Spinal cord (tissue), 10 donors: ENCODE measurements around the gene MRPS18A. TPM values are rescaled to one million over a fixed set of nuclear protein-coding genes. Genes with fewer than 3 reads are reported as not detected.

Source experiments
- DNase-seq, 6 donors: peaks; one replicate each; pipeline versions ENCODE4 v3.0.0 to v3.0.0-alpha.2; 2013 to 2015; ENCODE audit warnings: low spot score in 6 of 6, low read depth in 4 of 6
- H3K27ac ChIP-seq: one replicate; pipeline ENCODE4 v1.5.1; 2013; ENCODE audit warnings: low read depth, low read length, control low read depth
- H3K27me3 ChIP-seq: one replicate; pipeline ENCODE4 v1.6.1; 2013; ENCODE audit warnings: low read length; ENCODE audit not compliant: control insufficient read depth, insufficient read depth
- H3K36me3 ChIP-seq: one replicate; pipeline ENCODE4 v1.6.1; 2013; ENCODE audit warnings: low read length; ENCODE audit not compliant: control insufficient read depth, insufficient read depth
- H3K4me1 ChIP-seq: one replicate; pipeline ENCODE4 v1.6.1; 2013; ENCODE audit warnings: low read length; ENCODE audit not compliant: control insufficient read depth, insufficient read depth
- H3K4me3 ChIP-seq: one replicate; pipeline ENCODE4 v1.5.1; 2013; ENCODE audit warnings: low read depth, low read length, control low read depth
- H3K9me3 ChIP-seq: one replicate; pipeline ENCODE4 v1.6.1; 2013; ENCODE audit warnings: low read length; ENCODE audit not compliant: control insufficient read depth, insufficient read depth
- WGBS: methylation state at CpG from one replicate; pipeline ENCODE4 v1.1.5; 2013; ENCODE audit warnings: missing lambda C conversion rate; ENCODE audit not compliant: insufficient coverage; 5-methylcytosine and 5-hydroxymethylcytosine counted together
- polyA plus RNA-seq, 2 donors: library from polyadenylated mRNA; unstranded; fragments of 120-200 nt; gene quantifications; one replicate each; pipeline ENCODE4 v1.2.1, GENCODE V29; 2013; ENCODE audit not compliant: insufficient read length in 2 of 2
- total RNA-seq, 2 donors: library from RNA; depleted of rRNA in 1 of 2; stranded (reverse); fragments of 120-200 nt in 1 of 2; fragments of >200 nt in 1 of 2; gene quantifications; one replicate each; pipeline versions ENCODE4 v1.2.3 to v1.2.4, GENCODE V29; 2013 to 2014
- donor health status: healthy.

Gene MRPS18A
- total and polyA plus RNA-seq, 4 donors = 24.1 to 56.6 (median 32.6) TPM

DNA sequence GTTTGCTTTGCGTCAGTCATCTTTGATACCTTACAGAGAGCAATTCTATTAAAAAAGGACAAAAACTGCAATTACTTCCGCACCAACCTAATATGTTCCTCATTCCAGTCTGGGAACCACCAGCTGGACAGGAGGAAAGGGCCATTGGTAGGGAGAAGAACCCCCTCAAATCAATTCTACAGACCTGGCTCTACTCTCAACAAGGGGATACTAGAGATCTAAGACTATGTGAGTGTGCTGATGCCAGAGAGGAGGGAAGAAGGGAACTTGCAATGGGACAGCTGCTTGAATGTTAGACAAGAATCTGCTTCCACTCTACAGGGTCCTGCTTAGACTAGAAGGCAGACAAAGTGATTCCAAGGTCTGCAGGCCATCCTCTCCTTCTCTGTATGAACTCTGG, 13.3 kb downstream of the MRPS18A start:
- Histone ChIP-seq H3K4me3 (no peak overlapping the region), H3K36me3 (peaks cover 86% of the 10 kb centered on the region), H3K27ac (no peak overlapping the region), H3K4me1 (peaks cover 37% of the 10 kb centered on the region), H3K27me3 (no peaks in the 10 kb centered on the region), H3K9me3 (no peaks in the 10 kb centered on the region)
- WGBS = no CpG with 5 or more reads among the region's 2 CpGs
- no peak for DNase-seq

DNA sequence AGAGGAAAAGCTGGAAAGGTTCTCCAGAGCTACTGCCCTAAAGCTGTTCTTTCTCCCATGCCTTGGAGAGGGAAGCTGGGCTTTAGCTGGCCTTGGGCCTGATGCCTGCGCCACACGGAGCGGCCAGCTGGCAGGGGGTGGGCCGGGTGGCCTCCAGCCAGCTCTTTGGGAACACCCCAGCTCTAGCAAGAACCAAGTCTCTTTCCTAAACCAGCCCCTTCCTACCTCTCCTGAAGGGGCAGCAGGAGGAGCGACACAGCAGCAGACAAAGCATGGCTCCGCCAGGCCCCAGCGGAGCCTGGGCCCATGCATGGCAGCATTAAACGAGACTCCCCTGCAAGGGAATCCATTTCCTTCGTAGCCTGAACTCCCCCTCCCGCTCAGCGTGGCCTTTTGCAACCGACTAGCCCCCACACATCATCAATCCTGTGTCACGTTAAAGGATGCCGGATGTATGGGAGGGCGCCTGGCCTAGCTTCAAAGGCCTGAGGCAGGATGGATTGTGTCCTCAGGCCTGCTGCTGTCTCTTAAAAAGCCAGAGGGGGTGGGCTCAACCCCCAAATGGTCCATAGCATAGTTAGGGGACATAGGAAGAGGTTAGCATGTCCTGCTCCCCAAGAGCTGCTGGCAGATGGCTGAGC, 14.0 kb downstream of the MRPS18A start:
- peak in 2 of 6 donors; percentile 57 to 85 for DNase-seq
- peaks cover 89% of the 10 kb centered on the region for H3K36me3 ChIP-seq
- no peaks in the 10 kb centered on the region for H3K27me3 ChIP-seq
- WGBS = 47% methylated on average over 9 of the region's 15 CpGs
- H3K27ac ChIP-seq = peak overlapping the region; percentile 40
- H3K9me3 ChIP-seq = no peaks in the 10 kb centered on the region
- no peak overlapping the region for H3K4me3 ChIP-seq
- peaks cover 44% of the 10 kb centered on the region for H3K4me1 ChIP-seq

DNA sequence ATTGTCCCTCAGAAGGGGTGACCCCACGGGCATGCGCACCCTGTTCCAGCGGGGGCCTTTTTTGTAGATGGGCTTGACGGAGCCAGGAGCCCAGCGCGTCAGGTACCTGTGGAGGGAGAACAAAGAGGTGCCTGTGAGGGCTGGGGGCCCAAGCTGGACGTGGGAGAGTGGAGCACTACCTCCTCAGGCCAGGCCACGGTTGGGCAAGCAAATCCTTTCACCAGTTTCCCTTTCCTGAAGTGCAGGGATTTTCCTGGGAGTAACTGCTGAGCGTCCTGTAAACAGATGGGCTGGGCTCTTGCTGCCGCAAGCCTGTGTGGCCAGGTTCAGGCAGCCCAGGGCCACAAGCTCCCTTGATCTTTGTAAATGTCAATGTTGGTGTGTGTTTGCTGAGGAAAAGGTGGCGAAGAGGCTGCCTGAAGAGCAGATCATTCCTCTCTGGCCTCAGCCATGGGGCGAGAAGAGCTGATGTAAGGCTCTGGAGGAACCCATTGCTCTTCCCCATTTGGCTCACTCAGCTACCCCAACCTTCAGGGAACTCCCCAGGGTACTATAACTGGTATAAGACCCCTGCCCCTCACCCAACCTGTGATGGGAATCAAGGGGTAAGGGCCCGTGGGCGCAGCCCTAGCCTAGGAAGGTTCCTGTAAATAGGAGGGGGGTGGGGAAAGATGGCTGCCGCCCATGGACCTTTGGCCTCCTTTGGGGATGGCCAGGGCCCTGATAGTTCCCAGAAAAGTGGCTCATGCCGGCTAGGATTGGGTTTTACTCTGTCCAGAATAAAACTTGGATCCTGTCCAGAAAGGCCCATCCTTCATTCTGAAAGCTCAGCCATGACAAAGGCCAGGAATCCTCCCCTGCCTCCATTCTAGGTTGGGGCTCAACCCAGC, 15.5 kb downstream of the MRPS18A start:
- Histone ChIP-seq H3K4me1 (peaks cover 60% of the 10 kb centered on the region), H3K27ac (peak overlapping the region; percentile 7), H3K36me3 (peaks cover 77% of the 10 kb centered on the region), H3K4me3 (no peak overlapping the region), H3K27me3 (no peaks in the 10 kb centered on the region), H3K9me3 (no peaks in the 10 kb centered on the region)
- WGBS = 91% methylated on average over 11 of the region's 16 CpGs
- DNase-seq = peak in 1 of 6 donors; percentile 39

DNA sequence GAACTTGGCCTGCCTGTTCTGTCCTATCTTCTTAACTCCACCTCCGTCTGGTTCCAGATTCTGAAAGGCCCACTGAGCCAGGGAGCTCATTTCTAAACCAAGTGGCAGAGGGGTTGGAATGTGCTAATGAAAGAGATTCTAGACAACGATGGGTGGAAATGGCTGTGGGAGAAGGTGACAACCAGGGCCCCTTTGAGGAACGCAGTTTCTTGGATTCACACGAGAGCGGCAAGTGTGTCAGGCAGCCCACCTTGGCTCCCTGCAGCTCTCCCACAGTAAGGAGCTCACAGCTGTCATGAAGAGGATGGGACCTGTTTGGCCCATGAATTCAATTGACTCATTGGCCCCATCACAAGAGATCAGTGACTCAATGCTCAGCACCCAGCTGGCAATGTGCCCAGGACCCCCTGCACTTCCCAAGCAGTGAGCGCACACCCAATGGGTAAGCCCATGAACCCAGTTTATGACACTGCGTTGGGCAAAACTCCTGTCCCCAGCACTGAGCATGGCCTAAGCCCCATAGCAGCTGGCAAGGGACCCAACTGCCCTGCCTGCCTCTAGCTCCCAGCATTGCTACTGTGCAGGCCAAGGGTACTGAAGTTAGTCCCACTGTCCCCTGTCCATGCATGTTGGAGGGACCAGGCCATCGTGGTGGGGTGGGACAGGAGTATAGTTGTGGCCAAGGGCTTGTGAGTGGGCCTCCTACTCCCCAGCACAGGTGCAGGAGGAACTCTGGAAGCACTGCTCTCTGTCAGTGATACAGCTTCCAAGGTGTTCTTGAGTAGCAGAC, 16.4 kb downstream of the MRPS18A start:
- H3K27ac ChIP-seq = peak overlapping the region; percentile 7
- no peaks in the 10 kb centered on the region for H3K27me3 ChIP-seq
- 94% methylated on average over 7 of the region's 8 CpGs for WGBS
- H3K9me3 ChIP-seq = no peaks in the 10 kb centered on the region
- peaks cover 69% of the 10 kb centered on the region for H3K36me3 ChIP-seq
- H3K4me3 ChIP-seq = no peak overlapping the region
- no peak for DNase-seq
- H3K4me1 ChIP-seq = peaks cover 63% of the 10 kb centered on the region

DNA sequence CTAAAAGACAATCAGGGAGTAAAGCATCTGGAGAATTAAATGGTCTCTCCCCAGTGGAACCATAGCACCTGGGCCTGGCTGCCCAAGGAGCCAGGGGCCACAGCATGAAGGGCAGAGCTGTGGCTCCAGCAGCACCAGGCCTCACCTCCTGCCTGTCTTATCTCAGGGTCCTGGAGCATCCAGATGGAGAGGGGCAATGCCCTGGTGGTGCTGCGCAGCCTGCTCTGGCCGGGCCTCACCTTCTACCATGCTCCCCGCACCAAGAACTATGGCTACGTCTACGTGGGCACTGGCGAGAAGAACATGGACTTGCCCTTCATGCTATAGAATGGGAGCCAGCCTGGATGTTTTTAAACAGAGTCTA, 17.0 kb downstream of the MRPS18A start:
- 96% methylated on average over 6 of the region's 6 CpGs for WGBS
- H3K27me3 ChIP-seq = no peaks in the 10 kb centered on the region
- H3K27ac ChIP-seq = no peak overlapping the region
- H3K4me1 ChIP-seq = peaks cover 63% of the 10 kb centered on the region
- H3K4me3 ChIP-seq = no peak overlapping the region
- H3K9me3 ChIP-seq = no peaks in the 10 kb centered on the region
- no peak for DNase-seq
- peaks cover 64% of the 10 kb centered on the region for H3K36me3 ChIP-seq

DNA sequence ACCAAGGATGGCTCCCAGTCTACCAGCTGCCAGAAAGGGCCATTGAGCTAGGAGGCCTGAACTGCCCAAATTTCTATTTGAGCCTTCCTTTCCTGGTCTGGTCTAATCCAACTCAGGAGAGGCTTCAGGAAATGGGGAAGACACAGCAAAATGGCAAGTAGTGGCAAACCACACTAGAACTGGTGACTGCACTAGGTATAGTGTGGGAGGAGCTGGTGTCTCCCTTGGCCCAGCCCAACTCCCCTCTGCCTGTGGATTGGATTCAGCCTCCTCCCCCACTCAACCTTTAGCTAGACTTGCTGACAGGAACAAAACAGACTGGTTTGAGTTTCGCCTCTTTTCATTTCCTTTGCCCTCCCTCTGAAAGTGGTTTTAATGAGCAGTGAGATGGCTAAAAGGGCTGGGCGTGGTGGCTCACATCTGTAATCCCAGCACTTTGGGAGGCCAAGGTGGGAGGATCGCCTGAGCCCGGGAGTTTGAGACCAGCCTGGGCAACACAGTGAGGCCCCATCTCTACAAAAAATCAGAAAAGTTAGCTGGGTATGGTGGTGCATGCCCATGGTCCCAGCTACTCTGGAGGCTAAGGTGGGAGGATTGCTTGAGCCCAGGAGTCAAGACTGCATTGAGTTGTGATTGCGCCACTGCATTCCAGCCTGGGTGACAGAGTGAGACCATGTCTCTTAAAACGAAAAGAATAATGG, 17.5 kb downstream of the MRPS18A start:
- DNase-seq = no peak
- H3K27ac ChIP-seq = peak overlapping the region; percentile 52
- WGBS = 93% methylated on average over 3 of the region's 6 CpGs
- peaks cover 59% of the 10 kb centered on the region for H3K36me3 ChIP-seq
- no peaks in the 10 kb centered on the region for H3K27me3 ChIP-seq
- H3K4me3 ChIP-seq = no peak overlapping the region
- H3K9me3 ChIP-seq = no peaks in the 10 kb centered on the region
- peaks cover 63% of the 10 kb centered on the region for H3K4me1 ChIP-seq

DNA sequence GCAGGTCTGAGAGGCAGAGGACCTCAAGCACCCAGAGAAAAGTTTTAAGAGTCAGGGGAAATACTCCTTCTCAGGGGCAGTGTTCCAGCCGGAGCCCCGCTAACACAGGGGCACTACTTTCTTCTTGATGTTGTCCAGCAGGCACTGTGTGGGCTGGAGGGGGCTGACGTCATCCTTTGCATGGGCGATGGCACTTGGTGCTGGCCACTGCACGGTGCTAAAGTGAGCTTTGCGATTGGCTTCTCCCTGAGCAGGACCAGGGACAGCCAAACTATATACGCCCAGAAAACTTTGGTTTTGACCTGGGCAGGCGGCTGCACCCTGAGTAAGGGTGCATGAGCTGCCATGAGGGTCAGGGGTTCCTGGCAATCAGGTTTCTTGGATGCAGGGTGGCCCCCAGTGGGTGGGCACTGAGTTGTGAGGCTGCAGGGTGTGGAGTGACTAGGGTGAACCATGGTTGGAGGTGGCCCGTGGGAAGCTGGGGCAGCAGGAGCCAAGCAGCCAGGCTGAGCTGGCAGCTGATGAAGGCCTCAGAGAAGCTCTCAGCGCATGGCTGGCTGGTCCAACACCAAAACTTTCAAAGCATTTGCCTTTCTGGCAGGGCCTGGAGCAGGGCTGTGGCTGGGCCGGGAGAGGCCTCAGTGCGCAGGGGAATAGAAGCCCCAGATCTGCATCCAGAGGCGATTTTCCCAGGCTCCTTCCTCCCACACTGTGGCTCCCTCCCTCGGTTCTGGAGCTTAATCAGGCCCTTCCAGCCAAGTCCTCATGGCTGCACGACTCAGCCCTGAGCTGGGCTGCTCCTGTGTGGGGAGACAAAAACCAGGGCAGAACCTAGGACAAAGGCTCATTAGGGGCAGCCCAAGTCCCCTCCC, 18.3 kb downstream of the MRPS18A start:
- Histone ChIP-seq H3K4me1 (peaks cover 63% of the 10 kb centered on the region), H3K27me3 (no peaks in the 10 kb centered on the region), H3K36me3 (peaks cover 52% of the 10 kb centered on the region), H3K4me3 (no peak overlapping the region), H3K27ac (peak overlapping the region; percentile 52), H3K9me3 (no peaks in the 10 kb centered on the region)
- WGBS = 60% methylated on average over 15 of the region's 15 CpGs
- DNase-seq = peak in 1 of 6 donors; percentile 61

DNA sequence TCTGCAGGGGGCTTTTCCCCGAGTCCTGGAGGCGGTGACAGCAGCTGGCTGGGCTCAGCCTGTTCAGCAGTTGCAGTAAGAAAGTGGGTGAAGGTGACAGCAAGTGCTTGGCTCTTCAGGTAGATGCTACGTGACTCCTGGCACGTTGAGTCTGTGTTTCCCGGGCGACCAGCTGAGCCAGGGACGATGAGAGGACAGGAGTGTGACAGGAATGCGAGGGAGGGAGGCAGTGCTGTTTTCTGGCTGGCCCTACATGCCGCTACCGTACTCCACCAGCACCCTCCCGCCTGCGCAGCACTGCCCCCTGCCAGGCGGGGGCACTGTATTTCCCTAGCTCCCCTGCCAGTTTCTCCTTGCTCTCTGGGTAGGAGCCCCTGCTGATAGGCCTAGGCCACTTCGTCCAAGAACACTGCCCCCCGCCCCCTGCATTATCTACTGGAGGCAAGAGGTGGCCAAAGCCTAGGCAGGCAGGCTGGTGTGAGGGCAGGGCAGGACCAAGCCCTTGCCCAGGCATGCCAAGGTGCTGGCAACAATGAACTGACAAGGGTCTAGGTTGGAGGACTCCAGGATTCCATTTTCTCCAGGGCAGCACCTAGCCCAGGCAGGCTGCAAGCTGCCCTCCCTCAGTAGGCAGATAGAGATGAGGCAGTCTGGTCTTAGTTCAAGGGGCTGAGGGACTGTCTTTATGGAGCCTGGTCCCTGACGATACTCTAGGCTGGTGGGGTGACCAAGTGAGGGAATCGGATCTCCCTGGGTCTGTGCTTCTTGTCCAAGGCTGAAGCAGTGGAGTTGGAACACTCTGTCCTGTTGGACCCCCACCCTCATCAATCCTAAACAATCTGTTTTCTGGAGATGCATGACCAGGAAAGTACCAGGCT, 19.2 kb downstream of the MRPS18A start:
- Histone ChIP-seq H3K4me1 (peaks cover 56% of the 10 kb centered on the region), H3K27ac (no peak overlapping the region), H3K27me3 (no peaks in the 10 kb centered on the region), H3K36me3 (peaks cover 44% of the 10 kb centered on the region), H3K9me3 (no peaks in the 10 kb centered on the region), H3K4me3 (no peak overlapping the region)
- peak in 2 of 6 donors; percentile 57 to 88 for DNase-seq
- WGBS = 11% methylated on average over 17 of the region's 17 CpGs
